GM12801 (cell line): ENCODE measurements around the gene TTC23.

ENCODE experiments used
- CTCF ChIP-seq: IDR thresholded peaks from one replicate; pipeline ENCODE4 v1.5.1; 2011; ENCODE audit warnings: control low read depth; ENCODE audit not compliant: insufficient read length; ENCODE audit errors: extremely low read depth

TTC23 gene

GRCh38 chr15:99132634-99133287 lies 116.6 kb downstream of the TTC23 start:
- TF ChIP-seq CTCF = no peak

DNA sequence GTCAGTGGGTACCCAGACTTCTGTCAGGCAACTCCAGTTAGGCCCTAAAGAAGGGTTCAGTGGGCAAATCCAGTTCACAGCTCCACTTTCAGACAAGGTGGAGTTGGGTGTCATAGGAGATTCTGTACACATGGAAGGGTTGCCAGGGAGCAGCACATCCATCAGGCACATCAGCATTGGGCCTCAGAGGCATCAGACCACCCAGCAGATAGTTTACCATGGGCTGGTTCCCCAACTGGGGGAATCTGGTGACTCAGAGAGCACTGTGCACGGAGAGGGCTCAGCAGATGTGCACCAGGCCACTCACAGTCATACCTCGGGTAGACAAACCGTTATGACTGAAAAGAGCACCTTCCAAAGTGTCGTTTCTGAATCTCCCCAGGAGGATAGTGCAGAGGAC lies 117.3 kb downstream of the TTC23 start:
- TF ChIP-seq CTCF = no peak

DNA sequence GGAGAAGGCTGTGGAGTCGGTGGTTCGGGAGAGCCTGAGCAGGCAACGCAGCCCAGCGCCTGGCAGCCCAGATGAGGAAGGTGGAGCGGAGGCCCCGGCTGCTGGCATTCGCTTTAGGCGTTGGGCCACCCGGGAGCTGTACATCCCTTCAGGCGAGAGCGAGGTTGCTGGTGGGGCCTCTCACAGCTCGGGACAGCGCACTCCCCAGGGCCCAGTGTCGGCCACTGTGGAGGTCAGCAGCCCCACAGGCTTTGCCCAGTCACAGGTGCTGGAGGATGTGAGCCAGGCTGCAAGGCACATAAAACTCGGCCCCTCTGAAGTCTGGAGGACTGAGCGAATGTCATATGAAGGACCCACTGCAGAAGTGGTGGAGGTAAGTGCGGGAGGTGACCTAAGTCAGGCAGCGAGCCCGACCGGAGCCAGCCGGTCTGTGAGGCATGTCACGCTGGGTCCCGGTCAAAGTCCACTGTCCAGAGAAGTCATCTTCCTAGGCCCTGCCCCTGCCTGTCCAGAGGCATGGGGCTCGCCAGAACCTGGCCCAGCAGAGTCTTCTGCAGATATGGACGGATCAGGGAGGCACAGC lies 117.8 kb downstream of the TTC23 start:
- no peak for TF ChIP-seq CTCF

GRCh38 chr15:99130765-99131440 lies 118.5 kb downstream of the TTC23 start:
- no peak for TF ChIP-seq CTCF

DNA sequence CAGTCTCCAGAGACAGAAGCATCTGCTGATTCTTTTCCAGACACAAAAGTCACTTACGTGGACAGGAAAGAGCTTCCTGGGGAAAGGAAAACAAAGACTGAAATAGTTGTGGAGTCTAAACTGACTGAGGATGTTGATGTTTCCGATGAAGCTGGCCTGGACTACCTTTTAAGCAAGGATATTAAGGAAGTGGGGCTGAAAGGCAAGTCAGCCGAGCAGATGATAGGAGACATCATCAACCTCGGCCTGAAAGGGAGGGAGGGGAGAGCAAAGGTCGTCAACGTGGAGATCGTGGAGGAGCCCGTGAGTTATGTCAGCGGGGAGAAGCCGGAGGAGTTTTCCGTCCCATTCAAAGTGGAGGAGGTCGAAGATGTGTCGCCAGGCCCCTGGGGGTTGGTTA lies 119.1 kb downstream of the TTC23 start:
- TF ChIP-seq CTCF = no peak

- no peak for TF ChIP-seq CTCF
These were observed 119.7 kb downstream of the TTC23 start for GRCh38 chr15:99129644-99130043.

DNA sequence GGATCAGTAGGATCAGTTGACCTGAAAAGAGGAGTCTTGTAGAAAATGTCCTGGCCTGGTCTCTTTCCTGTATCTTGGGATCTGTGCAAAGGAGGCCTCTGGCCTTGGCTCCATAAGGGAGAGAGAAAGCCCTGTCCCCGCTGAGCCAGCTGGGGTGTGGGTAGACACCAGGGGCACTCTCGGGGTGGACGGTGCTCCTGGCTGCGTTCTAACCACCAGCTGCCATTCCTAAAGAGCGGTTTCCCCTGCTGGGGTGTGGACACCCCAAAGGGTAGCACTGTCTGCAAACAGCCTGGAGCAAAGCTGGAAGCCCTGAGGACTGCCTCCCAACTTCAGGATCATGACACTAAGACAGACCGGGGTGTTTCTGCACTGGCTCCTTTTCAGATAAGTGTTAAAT lies 121.0 kb downstream of the TTC23 start:
- no peak for TF ChIP-seq CTCF
